HG03108 (cell line): Measurements from ENCODE around the gene COG3.
A peak's percentile ranks its signal among the peaks of the same experiment; 100 is the strongest.
"Not testable (repeated sequence)": the region's sequence is repeated elsewhere in the genome, so short reads cannot be mapped to it uniquely, and the experiment has no call there.

ENCODE experiments used
- ATAC-seq: cut with Tn5 transposase; IDR thresholded peaks from one replicate; pipeline ENCODE4 v1.9.1; 2021; ENCODE audit warnings: moderate library complexity; ENCODE audit not compliant: unreplicated experiment

COG3 gene

GRCh38 chr13:45464687-45465453 lies at the start of gene COG3:
Gene COG3, plus strand, starts transcription at chr13:45464939. Its CDS starts 98 bp downstream, at chr13:45465037.
- ATAC-seq = peak; percentile 96

DNA sequence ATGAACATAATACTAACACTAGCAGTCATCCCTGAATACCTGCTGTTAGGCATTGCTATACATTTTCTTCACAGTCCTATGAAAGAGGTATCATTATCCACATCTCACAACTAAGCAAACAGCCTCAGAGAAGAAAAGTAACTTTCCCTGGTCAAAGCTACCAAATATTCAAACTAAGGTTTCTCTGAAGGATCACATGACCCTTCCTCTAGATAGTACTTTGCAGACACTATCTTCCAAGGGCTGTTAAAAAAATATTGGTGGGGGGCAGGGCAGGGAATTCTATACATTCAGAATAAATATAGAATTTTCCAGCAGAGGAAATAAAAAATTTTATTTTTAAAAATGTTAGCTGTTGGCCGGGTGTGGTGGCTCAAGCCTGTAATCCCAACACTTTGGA lies 49.6 kb upstream of the COG3 start:
- no peak for ATAC-seq

DNA sequence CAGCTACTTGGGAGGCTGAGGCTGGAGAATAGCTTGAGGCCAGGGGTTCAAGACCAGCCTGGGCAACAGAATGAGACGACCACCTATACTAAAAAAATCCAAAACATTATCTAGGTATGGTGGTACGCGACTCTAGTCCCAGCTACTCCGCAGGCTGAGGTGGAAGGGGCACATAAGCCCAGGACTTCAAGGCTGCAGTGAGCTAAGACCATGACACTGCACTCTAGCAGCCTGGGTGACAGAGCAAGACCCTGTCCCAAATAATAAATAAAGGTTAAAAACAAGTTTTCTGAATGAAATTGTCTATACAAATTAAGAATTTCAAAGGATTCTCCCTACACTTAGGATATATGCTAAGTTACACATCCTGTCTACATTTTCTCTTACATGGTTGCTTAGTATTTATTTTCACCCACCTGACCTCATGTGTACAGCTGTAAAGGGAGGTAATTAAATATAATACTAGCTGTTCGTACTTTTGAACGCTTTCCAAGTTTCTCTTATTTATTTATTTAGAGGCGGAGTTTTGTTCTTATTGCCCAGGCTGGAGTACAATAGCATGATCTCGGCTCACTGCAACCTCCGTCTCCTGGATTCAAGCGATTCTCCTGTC lies 48.1 kb upstream of the COG3 start:
- ATAC-seq = no peak

DNA sequence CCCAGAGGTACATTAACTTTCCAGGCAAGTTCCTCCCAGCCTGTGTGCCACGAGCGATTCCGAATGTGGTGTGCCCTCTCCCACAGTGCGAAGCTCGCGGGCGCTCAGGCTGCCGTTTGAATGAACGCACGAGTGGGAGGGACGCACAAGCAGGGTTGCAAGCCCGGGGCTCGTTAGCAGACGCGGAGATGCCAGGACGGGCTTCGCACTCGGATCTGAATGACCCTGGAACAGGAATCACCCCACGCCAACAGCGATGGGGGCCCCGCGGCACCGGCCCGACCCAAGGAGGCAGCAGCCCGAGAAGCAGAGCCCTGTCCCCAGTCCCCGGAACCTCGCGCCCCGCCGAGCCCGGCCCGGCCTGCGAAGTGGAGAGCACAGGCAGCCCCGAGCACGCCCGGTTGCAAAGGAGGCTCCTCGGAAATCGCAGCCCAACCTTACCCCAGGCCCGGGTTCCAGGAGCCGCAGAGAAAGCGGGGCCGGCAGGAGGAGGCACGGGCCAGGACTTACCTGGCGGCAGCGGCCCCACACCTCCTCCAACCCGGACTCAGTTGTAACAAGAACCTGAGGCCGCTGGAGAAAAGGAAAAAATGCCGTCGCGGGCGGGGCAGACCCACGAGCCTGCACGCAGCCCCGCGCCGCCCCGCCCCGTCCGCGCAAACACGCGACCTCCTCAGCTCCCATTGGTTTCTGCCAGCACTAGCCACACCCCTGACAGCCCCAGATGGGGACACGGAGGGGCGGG lies 46.8 kb upstream of the COG3 start, which contains the start of gene SLC25A30:
Gene SLC25A30, minus strand, starts transcription at position 584 of the 745 bp plus-strand sequence. CDS start 6,948 bp downstream, outside the sequence.
- peak; percentile 93 for ATAC-seq

DNA sequence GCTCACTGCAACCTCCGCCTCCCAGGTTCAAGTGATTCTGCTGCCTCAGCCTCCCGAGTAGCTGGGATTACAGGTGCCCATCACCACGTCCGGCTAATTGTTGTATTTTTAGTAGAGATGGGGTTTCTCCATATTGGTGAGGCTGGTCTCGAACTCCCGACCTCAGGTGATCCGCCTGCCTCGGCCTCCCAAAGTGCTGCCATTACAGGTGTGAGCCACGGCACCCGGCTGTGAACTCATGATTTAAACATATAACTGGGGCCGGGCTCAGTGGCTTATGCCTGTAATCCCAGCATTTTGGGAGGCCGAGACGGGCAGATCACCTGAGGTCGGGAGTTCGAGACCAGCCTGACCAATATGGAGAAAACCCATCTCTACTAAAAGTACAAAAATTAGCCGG lies 45.4 kb upstream of the COG3 start:
- not testable (repeated sequence) for ATAC-seq

- ATAC-seq = no peak
Observed at GRCh38 chr13:45419945-45420344, 44.8 kb upstream of the COG3 start.

- ATAC-seq = no peak
Observed at GRCh38 chr13:45422731-45423292, 41.9 kb upstream of the COG3 start.

DNA sequence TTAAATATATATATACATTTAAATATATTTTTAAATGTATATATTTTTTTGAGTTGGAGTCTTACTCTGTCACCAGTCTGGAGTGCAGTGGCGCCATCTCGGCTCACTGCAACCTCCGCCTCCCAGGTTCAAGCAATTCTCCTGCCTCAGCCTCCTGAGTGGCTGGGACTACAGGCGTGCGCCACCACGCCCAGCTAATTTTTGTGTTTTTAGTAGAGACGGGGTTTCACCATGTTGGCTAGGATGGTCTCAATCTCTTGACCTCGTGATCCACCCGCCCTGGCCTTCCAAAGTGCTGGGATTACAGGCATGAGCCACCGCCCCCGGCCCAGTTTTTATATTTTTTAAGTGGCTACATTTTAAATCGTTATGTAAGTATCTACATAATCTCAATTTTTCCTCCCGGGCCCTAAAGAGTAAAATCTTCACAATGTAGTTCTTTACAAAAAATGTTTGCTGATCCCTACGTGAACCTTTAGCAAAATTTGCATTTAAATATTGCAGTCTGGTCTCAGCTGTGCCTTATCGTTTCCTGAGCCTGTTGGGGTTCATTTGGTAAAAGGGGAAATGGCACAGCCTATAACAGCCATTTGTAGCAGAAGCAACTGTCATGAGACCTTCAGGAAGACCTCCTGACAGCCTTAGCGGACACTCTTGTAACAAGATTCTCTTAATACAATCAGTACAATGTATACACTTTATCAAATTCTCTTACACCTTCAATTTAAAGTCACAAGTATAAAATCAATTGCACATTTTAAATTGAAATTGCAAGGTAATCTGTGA lies 38.5 kb upstream of the COG3 start:
- ATAC-seq = not testable (repeated sequence)

GRCh38 chr13:45432737-45433380 lies 31.9 kb upstream of the COG3 start:
- ATAC-seq = no peak

- no peak for ATAC-seq
Observed at GRCh38 chr13:45433381-45433790, 31.4 kb upstream of the COG3 start.

GRCh38 chr13:45434556-45435371 lies 30.0 kb upstream of the COG3 start:
- no peak for ATAC-seq

DNA sequence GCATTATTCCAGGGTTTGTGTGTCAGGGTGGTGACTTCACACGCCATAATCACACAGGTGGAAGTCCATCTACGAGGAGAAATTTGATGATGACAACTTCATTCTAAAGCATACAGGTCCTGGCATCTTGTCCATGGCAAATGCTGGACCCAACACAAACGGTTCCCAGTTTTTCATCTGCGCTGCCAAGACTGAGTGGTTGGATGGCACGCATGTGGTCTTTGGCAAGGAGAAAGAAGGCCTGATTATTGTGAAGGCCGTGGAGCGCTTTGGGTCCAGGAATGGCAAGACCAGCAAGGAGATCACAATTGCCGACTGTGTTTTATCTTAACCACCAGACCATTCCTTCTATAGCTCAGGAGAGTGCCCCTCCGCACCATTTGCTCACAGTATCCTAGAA lies 28.4 kb upstream of the COG3 start:
- no peak for ATAC-seq

DNA sequence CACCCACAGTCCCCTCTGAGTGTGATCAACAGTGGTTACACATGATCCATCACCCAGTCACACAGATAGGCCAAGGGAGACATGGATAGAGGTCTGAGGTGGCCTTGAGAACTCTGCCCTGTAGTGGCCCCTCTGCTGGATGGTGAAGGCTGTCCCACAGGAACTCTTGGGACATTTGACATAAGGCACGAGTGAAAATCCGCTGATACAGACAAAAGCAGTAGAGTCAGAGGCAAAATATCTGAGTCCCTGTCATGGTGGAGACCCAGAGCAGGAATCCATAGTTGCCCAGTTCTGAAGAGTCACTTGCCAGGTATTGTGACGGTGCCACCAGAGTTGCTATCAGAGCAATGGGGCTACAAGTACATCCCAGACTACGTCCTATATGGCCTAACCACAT lies 27.8 kb upstream of the COG3 start:
- ATAC-seq = no peak

GRCh38 chr13:45437947-45438346 lies 26.8 kb upstream of the COG3 start:
- no peak for ATAC-seq

GRCh38 chr13:45439008-45439407 lies 25.7 kb upstream of the COG3 start:
- ATAC-seq = peak; percentile 62

- no peak for ATAC-seq
Observed at GRCh38 chr13:45439781-45440462, 24.8 kb upstream of the COG3 start.

- peak; percentile 56 for ATAC-seq
Observed at GRCh38 chr13:45441633-45442032, 23.1 kb upstream of the COG3 start.

DNA sequence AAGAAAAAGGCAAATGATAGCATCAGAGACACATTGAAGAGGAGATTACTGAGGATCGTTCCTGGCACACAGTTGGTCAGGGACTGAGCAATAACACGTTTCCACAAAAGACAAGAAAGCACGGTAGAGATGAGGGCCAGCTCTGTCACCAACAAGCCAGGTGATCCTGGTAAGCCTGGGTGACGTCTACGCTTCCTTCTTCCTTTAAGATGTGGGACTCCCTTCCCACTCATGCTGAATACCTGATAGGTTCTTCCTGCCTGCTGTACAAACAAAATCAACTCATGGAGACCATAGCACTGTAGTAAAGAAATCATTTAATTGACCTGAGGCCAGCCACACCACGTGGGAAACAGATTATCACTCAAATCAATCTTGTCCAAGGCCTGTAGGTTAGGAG lies 19.7 kb upstream of the COG3 start:
- no peak for ATAC-seq

DNA sequence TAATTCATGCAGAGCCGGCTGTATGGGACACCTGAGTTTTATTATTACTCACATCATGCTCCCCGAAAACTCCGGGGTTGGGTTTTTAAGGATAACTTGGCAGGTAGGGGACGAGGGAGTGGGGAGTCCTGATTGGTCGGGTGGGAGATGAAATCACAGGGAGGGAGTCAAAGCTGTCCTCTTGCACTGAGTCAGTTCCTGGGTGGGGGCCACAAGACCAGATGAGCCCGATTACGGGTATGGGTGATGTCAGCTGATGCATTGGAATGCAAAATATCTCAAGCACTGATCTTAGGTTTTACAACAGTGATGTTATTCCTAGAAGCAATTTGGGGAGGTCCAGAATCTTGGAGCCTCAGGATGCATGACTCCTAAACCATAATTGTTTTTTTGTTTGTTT lies 18.6 kb upstream of the COG3 start:
- no peak for ATAC-seq
